Measurements from ENCODE around the gene ARHGAP27. TPM values are rescaled to one million over a fixed set of nuclear protein-coding genes. Genes with fewer than 3 reads are reported as not detected.

ARHGAP27 gene
- total and polyA plus RNA-seq, 2 of the 13 experiments (the other 11 are each of a cell fraction or from before 2014, with no cell fraction given), result 15.5 to 18.9 TPM

- TF ChIP-seq ZFP91 (CRISPR knock-in tag; IDR thresholded peaks at IDR 0.05; ENCODE audit: borderline replicate concordance), result no peak
- TF ChIP-seq ZBTB33 (CRISPR knock-in tag; IDR thresholded peaks at IDR 0.05), result peak; percentile 92
- TF ChIP-seq NR2C2 (CRISPR knock-in tag; IDR thresholded peaks at IDR 0.05; ENCODE audit: borderline replicate concordance), result no peak
- 0 out of 2 replicates have a peak, but pooled peaks have one; percentile 18 for TF ChIP-seq ZFX (CRISPR knock-in tag; IDR thresholded peaks at IDR 0.05; ENCODE audit: low read depth)
- TF ChIP-seq ZNF768 (CRISPR knock-in tag; IDR thresholded peaks at IDR 0.05), result peak; percentile 20; the same call in 1 of the 2 replicates
- no peak for TF ChIP-seq FOSL1 (CRISPR knock-in tag; IDR thresholded peaks at IDR 0.05; ENCODE audit: borderline replicate concordance)
- TF ChIP-seq MTA1 (CRISPR knock-in tag; IDR thresholded peaks at IDR 0.05; ENCODE audit: borderline replicate concordance), result peak; percentile 38; the same call in 1 of the 2 replicates
- no peak for TF ChIP-seq CEBPG (CRISPR knock-in tag; IDR thresholded peaks at IDR 0.05)
- TF ChIP-seq TMF1 (CRISPR knock-in tag; IDR thresholded peaks at IDR 0.05; ENCODE audit: low read depth), result no peak
- TF ChIP-seq UBTF (CRISPR knock-in tag; IDR thresholded peaks at IDR 0.05), result no peak
- TF ChIP-seq PRDM10 (CRISPR knock-in tag; IDR thresholded peaks at IDR 0.05; ENCODE audit: low read depth), result no peak
- peak; percentile 15; the same call in 1 of the 2 replicates for TF ChIP-seq GABPB1 (CRISPR knock-in tag; IDR thresholded peaks at IDR 0.05)
- 0 out of 2 replicates have a peak, but pooled peaks have one; percentile 47 for TF ChIP-seq HNRNPL (IDR thresholded peaks at IDR 0.05; ENCODE audit: low read depth, low read length)
- TF ChIP-seq ZNF225 (CRISPR knock-in tag; IDR thresholded peaks at IDR 0.05), result no peak
- TF ChIP-seq RBM39 (IDR thresholded peaks at IDR 0.05; ENCODE audit: low read depth, low read length, poor library complexity, severe bottlenecking), result peak; percentile 50
- no peak for TF ChIP-seq ZNF205 (CRISPR knock-in tag; IDR thresholded peaks at IDR 0.05)
- TF ChIP-seq KLF15 (CRISPR knock-in tag; IDR thresholded peaks at IDR 0.05; ENCODE audit: borderline replicate concordance), result no peak
These were observed 27.2 kb downstream of the ARHGAP27 start (continued) for GRCh38 chr17:45405250-45406086.

Data from HepG2 (cell line).